ENCODE measurements around the gene HOXD8. TPM values are rescaled to one million over a fixed set of nuclear protein-coding genes. Genes with fewer than 3 reads are reported as not detected.

HOXD8 gene
- total RNA-seq, 1 experiment from 2014 or later, result 0.39 TPM

- Histone ChIP-seq H3K4me1 (replicated peaks; ENCODE audit: insufficient read depth) (no peaks in the 10 kb centered on the region), H3K4me3 (no peak overlapping the region), H3F3A (ENCODE audit: insufficient read depth, low read depth) (no peaks in the 10 kb centered on the region), H3K27me3 (ENCODE audit: insufficient read depth, low read depth) (peaks cover 40% of the 10 kb centered on the region), H2AFZ (no peak overlapping the region), H3K4me2 (no peak overlapping the region), H4K20me1 (ENCODE audit: insufficient read depth) (no peaks in the 10 kb centered on the region), H3K79me2 (ENCODE audit: low read depth) (no peaks in the 10 kb centered on the region), H3K9me3 (ENCODE audit: insufficient read depth, low read depth) (no peaks in the 10 kb centered on the region; the same call in 1 of the 2 replicates), H3K9me2 (ENCODE audit: insufficient read depth) (no peaks in the 10 kb centered on the region), H3K36me3 (ENCODE audit: low read depth) (no peaks in the 10 kb centered on the region), H3K27ac (no peak overlapping the region)
- TF ChIP-seq CTCF (conservative IDR thresholded peaks at IDR 0.05) (no peak), EZH2 (IDR thresholded peaks at IDR 0.05; ENCODE audit: low read depth) (no peak)
- ChIA-PET CTCF (no interaction called here), POLR2A (ENCODE audit: unreplicated experiment) (no interaction called here)
- no TSS peak for BruUV-seq (replicated peaks)
- DNase-seq, result no peak
- intact Hi-C loops (cut with micrococcal nuclease; ENCODE audit: unreplicated experiment), result no loop called here
Measured at GRCh38 chr2:176082525-176082823, 47.0 kb upstream of the HOXD8 start.

- BruUV-seq (replicated peaks), result no TSS peak
- ChIA-PET POLR2A (ENCODE audit: unreplicated experiment) (no interaction called here), CTCF (no interaction called here)
- no peaks in the 10 kb centered on the region for H3K4me1 ChIP-seq (replicated peaks; ENCODE audit: insufficient read depth)
- H3K27me3 ChIP-seq (ENCODE audit: insufficient read depth, low read depth), result peaks cover 44% of the 10 kb centered on the region
- no peaks in the 10 kb centered on the region; the same call in 1 of the 2 replicates for H3K9me3 ChIP-seq (ENCODE audit: insufficient read depth, low read depth)
- H3K9me2 ChIP-seq (ENCODE audit: insufficient read depth), result no peaks in the 10 kb centered on the region
- no peaks in the 10 kb centered on the region for H4K20me1 ChIP-seq (ENCODE audit: insufficient read depth)
- no peak overlapping the region for H2AFZ ChIP-seq
- no peak for DNase-seq
- no peak overlapping the region for H3K4me3 ChIP-seq
- H3K36me3 ChIP-seq (ENCODE audit: low read depth), result no peaks in the 10 kb centered on the region
- H3K27ac ChIP-seq, result no peak overlapping the region
- H3F3A ChIP-seq (ENCODE audit: insufficient read depth, low read depth), result no peaks in the 10 kb centered on the region
- no peaks in the 10 kb centered on the region for H3K79me2 ChIP-seq (ENCODE audit: low read depth)
- H3K4me2 ChIP-seq, result no peak overlapping the region
- intact Hi-C loops (cut with micrococcal nuclease; ENCODE audit: unreplicated experiment), result no loop called here
- no peak for TF ChIP-seq EZH2 (IDR thresholded peaks at IDR 0.05; ENCODE audit: low read depth)
- TF ChIP-seq CTCF (conservative IDR thresholded peaks at IDR 0.05), result no peak
Measured at GRCh38 chr2:176082824-176083751, 46.4 kb upstream of the HOXD8 start.

- CTCF ChIA-PET, result no interaction called here
- POLR2A ChIA-PET (ENCODE audit: unreplicated experiment), result no interaction called here
- TF ChIP-seq EZH2 (IDR thresholded peaks at IDR 0.05; ENCODE audit: low read depth) (no peak), CTCF (conservative IDR thresholded peaks at IDR 0.05) (no peak)
- intact Hi-C loops (cut with micrococcal nuclease; ENCODE audit: unreplicated experiment), result no loop called here
- H3K9me3 ChIP-seq (ENCODE audit: insufficient read depth, low read depth), result no peaks in the 10 kb centered on the region; the same call in 1 of the 2 replicates
- no peak for DNase-seq
- no peaks in the 10 kb centered on the region for H3K36me3 ChIP-seq (ENCODE audit: low read depth)
- no peak within 1 kb of the TSS for H3K4me2 ChIP-seq
- no peaks in the 10 kb centered on the region for H4K20me1 ChIP-seq (ENCODE audit: insufficient read depth)
- no peak within 1 kb of the TSS for H3K4me3 ChIP-seq
- H3K27me3 ChIP-seq (ENCODE audit: insufficient read depth, low read depth), result peaks cover 44% of the 10 kb centered on the region
- no peaks in the 10 kb centered on the region for H3K79me2 ChIP-seq (ENCODE audit: low read depth)
- no peak within 1 kb of the TSS for H2AFZ ChIP-seq
- no peak within 1 kb of the TSS for H3K27ac ChIP-seq
- H3K4me1 ChIP-seq (replicated peaks; ENCODE audit: insufficient read depth), result no peaks in the 10 kb centered on the region
- no peaks in the 10 kb centered on the region for H3F3A ChIP-seq (ENCODE audit: insufficient read depth, low read depth)
- BruUV-seq (replicated peaks), result no TSS peak
- H3K9me2 ChIP-seq (ENCODE audit: insufficient read depth), result no peaks in the 10 kb centered on the region
Measured at GRCh38 chr2:176083796-176084261, 45.7 kb upstream of the HOXD8 start, which contains the start of gene EVX2. Gene EVX2, minus strand, starts transcription at chr2:176083962. Its CDS starts 186 bp downstream, at chr2:176083776.
